Liver (tissue), 3 donors: ENCODE measurements around the gene LY86.

Experiments used
- GABPA ChIP-seq, 2 donors: IDR thresholded peaks in 1 of 2; conservative IDR thresholded peaks in 1 of 2; 2 replicates each; pipeline ENCODE4 v1.6.1; 2016; ENCODE audit warnings: antibody characterized with exemption in 2 of 2, mild to moderate bottlenecking in 1 of 2, moderate library complexity in 1 of 2
- SP1 ChIP-seq: IDR thresholded peaks from 2 replicates; pipeline ENCODE4 v1.6.1; 2018; ENCODE audit warnings: antibody characterized with exemption, mild to moderate bottlenecking
- TF ChIP-seq, protein P1 (sequence below): IDR thresholded peaks from 2 replicates; pipeline ENCODE4 v1.6.1; 2016; ENCODE audit warnings: antibody characterized with exemption
- TF ChIP-seq, protein P2 (sequence below): IDR thresholded peaks from 2 replicates; pipeline ENCODE4 v1.6.1; 2016; ENCODE audit warnings: antibody characterized with exemption, mild to moderate bottlenecking
- TF ChIP-seq, protein P3 (sequence below): fragments of 150-350 bp; IDR thresholded peaks from 2 replicates; pipeline ENCODE4 v1.5.1; 2017; ENCODE audit warnings: improper control_type of control experiment, low read depth, low read length; ENCODE audit not compliant: missing input control
- donor health status: healthy.
- donor health status: healthy.

DNA sequence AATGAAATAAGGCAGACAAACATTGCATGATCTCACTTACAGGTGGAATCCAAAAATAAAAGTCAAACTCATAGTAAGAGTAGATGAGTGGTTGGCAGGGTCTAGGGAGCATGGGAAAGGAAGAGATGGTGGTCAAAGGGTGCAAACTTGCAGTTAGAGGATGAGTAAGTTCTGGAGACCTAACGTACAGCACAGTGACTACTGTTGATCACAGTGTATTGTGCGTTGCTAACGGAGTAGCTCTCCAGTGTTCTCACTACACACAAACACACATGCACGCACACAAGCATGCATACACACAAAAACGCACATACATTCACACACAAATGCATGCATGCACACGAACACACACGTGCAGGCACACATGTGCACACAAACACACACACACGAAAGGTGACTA is 54.9 kb downstream of the LY86 start:
- TF ChIP-seq, protein P1, sequence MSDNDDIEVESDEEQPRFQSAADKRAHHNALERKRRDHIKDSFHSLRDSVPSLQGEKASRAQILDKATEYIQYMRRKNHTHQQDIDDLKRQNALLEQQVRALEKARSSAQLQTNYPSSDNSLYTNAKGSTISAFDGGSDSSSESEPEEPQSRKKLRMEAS, result no peak
- TF ChIP-seq GABPA (IDR thresholded peaks at IDR 0.05 in 1 of 2, conservative IDR thresholded peaks at IDR 0.05 in 1 of 2) (no peak), SP1 (no peak)
- TF ChIP-seq, protein P2, sequence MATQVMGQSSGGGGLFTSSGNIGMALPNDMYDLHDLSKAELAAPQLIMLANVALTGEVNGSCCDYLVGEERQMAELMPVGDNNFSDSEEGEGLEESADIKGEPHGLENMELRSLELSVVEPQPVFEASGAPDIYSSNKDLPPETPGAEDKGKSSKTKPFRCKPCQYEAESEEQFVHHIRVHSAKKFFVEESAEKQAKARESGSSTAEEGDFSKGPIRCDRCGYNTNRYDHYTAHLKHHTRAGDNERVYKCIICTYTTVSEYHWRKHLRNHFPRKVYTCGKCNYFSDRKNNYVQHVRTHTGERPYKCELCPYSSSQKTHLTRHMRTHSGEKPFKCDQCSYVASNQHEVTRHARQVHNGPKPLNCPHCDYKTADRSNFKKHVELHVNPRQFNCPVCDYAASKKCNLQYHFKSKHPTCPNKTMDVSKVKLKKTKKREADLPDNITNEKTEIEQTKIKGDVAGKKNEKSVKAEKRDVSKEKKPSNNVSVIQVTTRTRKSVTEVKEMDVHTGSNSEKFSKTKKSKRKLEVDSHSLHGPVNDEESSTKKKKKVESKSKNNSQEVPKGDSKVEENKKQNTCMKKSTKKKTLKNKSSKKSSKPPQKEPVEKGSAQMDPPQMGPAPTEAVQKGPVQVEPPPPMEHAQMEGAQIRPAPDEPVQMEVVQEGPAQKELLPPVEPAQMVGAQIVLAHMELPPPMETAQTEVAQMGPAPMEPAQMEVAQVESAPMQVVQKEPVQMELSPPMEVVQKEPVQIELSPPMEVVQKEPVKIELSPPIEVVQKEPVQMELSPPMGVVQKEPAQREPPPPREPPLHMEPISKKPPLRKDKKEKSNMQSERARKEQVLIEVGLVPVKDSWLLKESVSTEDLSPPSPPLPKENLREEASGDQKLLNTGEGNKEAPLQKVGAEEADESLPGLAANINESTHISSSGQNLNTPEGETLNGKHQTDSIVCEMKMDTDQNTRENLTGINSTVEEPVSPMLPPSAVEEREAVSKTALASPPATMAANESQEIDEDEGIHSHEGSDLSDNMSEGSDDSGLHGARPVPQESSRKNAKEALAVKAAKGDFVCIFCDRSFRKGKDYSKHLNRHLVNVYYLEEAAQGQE, result no peak
- TF ChIP-seq, protein P3, sequence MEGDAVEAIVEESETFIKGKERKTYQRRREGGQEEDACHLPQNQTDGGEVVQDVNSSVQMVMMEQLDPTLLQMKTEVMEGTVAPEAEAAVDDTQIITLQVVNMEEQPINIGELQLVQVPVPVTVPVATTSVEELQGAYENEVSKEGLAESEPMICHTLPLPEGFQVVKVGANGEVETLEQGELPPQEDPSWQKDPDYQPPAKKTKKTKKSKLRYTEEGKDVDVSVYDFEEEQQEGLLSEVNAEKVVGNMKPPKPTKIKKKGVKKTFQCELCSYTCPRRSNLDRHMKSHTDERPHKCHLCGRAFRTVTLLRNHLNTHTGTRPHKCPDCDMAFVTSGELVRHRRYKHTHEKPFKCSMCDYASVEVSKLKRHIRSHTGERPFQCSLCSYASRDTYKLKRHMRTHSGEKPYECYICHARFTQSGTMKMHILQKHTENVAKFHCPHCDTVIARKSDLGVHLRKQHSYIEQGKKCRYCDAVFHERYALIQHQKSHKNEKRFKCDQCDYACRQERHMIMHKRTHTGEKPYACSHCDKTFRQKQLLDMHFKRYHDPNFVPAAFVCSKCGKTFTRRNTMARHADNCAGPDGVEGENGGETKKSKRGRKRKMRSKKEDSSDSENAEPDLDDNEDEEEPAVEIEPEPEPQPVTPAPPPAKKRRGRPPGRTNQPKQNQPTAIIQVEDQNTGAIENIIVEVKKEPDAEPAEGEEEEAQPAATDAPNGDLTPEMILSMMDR, result no peak
